Stimulated activated CD4-positive, alpha-beta T cell treated with anti-CD3 and anti-CD28 coated beads, Interleukin-1b, Interleukin-23, amount 100 ng/mL, for 48 hours (primary cell): ENCODE data around the gene BSN.
A peak's percentile ranks its signal among the peaks of the same experiment; 100 is the strongest.
"Not testable (repeated sequence)": the region's sequence is repeated elsewhere in the genome, so short reads cannot be mapped to it uniquely, and the experiment has no call there.

Source experiments
- DNase-seq: peaks from one replicate; pipeline ENCODE4 v3.0.0-alpha.2; 2020

BSN gene

GRCh38 chr3:49680493-49681231 is 126.4 kb downstream of the BSN start:
- no peak for DNase-seq

- no peak for DNase-seq
These were observed 126.9 kb downstream of the BSN start for GRCh38 chr3:49681232-49681522.

GRCh38 chr3:49681543-49681942 is 127.3 kb downstream of the BSN start:
- no peak for DNase-seq

GRCh38 chr3:49683162-49683561 is 128.9 kb downstream of the BSN start:
- no peak for DNase-seq

GRCh38 chr3:49684453-49684852 is 130.2 kb downstream of the BSN start:
- DNase-seq: not testable (repeated sequence)

- DNase-seq: not testable (repeated sequence)
These were observed 130.8 kb downstream of the BSN start for GRCh38 chr3:49685103-49685502.

- DNase-seq: not testable (repeated sequence)
These were observed 131.6 kb downstream of the BSN start for GRCh38 chr3:49685846-49686245.

- DNase-seq: not testable (repeated sequence)
These were observed 132.1 kb downstream of the BSN start for GRCh38 chr3:49686346-49686745.

- peak; percentile 48 for DNase-seq
These were observed 132.6 kb downstream of the BSN start for GRCh38 chr3:49686769-49687423.

- not testable (repeated sequence) for DNase-seq
These were observed 133.1 kb downstream of the BSN start for GRCh38 chr3:49687424-49687795.

- not testable (repeated sequence) for DNase-seq
These were observed 134.2 kb downstream of the BSN start for GRCh38 chr3:49688338-49689045.

- peak; percentile 92 for DNase-seq
These were observed 135.0 kb downstream of the BSN start, which contains the start of the genes MST1 and RNF123 for GRCh38 chr3:49689046-49689907. Gene MST1, minus strand, starts transcription at chr3:49689474. Its CDS starts 783 bp downstream, at chr3:49688691. Gene RNF123, plus strand, starts transcription at chr3:49689557. Its CDS starts 1,609 bp downstream, at chr3:49691166.

- not testable (repeated sequence) for DNase-seq
These were observed 135.8 kb downstream of the BSN start for GRCh38 chr3:49689908-49690624.

GRCh38 chr3:49690856-49691255 is 136.6 kb downstream of the BSN start:
- not testable (repeated sequence) for DNase-seq

GRCh38 chr3:49691481-49691880 is 137.2 kb downstream of the BSN start:
- not testable (repeated sequence) for DNase-seq

- not testable (repeated sequence) for DNase-seq
These were observed 140.3 kb downstream of the BSN start for GRCh38 chr3:49694409-49695070.

- not testable (repeated sequence) for DNase-seq
These were observed 141.2 kb downstream of the BSN start for GRCh38 chr3:49695350-49696015.

GRCh38 chr3:49699281-49699979 is 145.2 kb downstream of the BSN start:
- DNase-seq: no peak

GRCh38 chr3:49700014-49700413 is 145.7 kb downstream of the BSN start:
- no peak for DNase-seq

GRCh38 chr3:49700453-49701128 is 146.3 kb downstream of the BSN start:
- DNase-seq: no peak
